Suprapubic skin (tissue), 3 donors: ENCODE measurements around the gene PCYOX1L.

Source experiments
- POLR2AphosphoS5 ChIP-seq, 3 donors: sonication (generic); formaldehyde crosslinking; IDR thresholded peaks; one replicate each; pipeline ENCODE4 v1.6.1; 2017; ENCODE audit warnings: antibody characterized with exemption in 3 of 3
- TF ChIP-seq, protein P1 (sequence below), 2 donors: fragments of 200-600 bp in 1 of 2; fragments of 450-650 bp in 1 of 2; sonication (generic) in 1 of 2; IDR thresholded peaks; one replicate each; pipeline ENCODE4 v1.5.1; 2016 to 2019; ENCODE audit warnings: antibody characterized with exemption in 2 of 2, mild to moderate bottlenecking in 1 of 2, moderate library complexity in 1 of 2

DNA sequence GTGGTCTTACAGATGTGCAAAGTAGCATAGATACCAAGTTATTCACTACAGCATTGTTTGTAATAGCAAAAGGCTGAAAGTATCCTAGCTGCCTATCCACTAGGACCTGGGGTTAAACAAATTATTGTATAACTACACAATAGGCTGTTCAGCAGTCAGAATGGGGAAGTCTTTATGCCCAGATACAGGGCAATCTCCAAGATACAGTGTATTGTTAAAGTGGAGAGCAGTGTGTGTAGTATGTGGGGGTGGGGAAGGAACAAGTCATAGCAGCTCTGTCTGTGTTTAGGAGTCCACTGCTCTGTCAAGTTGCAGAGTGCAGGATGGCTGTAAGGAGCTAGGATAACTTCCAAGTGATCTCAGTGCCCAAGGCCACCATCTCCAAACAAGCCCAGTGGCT, 5.5 kb downstream of the PCYOX1L start:
- TF ChIP-seq, protein P1, sequence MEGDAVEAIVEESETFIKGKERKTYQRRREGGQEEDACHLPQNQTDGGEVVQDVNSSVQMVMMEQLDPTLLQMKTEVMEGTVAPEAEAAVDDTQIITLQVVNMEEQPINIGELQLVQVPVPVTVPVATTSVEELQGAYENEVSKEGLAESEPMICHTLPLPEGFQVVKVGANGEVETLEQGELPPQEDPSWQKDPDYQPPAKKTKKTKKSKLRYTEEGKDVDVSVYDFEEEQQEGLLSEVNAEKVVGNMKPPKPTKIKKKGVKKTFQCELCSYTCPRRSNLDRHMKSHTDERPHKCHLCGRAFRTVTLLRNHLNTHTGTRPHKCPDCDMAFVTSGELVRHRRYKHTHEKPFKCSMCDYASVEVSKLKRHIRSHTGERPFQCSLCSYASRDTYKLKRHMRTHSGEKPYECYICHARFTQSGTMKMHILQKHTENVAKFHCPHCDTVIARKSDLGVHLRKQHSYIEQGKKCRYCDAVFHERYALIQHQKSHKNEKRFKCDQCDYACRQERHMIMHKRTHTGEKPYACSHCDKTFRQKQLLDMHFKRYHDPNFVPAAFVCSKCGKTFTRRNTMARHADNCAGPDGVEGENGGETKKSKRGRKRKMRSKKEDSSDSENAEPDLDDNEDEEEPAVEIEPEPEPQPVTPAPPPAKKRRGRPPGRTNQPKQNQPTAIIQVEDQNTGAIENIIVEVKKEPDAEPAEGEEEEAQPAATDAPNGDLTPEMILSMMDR (IDR thresholded peaks at IDR 0.05), result no peak
- TF ChIP-seq POLR2AphosphoS5 (IDR thresholded peaks at IDR 0.05), result no peak
